Measurements from ENCODE around the gene SLC8A1.

Gene SLC8A1

DNA sequence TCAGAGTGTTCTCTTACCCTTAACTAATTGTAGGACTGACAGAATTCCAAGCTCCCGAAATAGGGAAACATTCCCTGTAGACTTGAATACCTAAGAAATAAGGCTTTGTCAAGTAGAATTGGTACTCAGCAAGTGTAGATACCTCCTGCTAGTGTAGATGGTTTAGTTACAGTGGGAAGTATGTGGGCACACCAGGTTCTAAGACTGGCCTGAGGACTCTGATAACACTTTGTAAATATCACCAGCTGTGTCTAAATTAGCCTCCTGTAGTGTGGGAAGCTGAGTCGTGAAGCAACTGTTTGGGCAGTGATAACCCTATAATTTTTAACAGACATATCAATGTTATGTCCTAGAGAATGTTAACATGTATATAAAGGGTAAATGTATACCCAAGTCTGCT is 304.5 kb downstream of the SLC8A1 start:
- TF ChIP-seq EZH2 (IDR thresholded peaks at IDR 0.05) (no peak), FOXP2 (optimal IDR thresholded peaks at IDR 0.05; ENCODE audit: control extremely low read depth, extremely low read length, insufficient read depth) (no peak), POLR2AphosphoS5 (IDR thresholded peaks at IDR 0.05; ENCODE audit: borderline replicate concordance, low read depth, low read length) (no peak)
- no peaks in the 10 kb centered on the region for H3K9me3 ChIP-seq (ENCODE audit: low read depth, low read length)
- no peak overlapping the region for H3K4me3 ChIP-seq
- no peak overlapping the region for H3K9ac ChIP-seq (ENCODE audit: insufficient read length)
- H3K36me3 ChIP-seq (ENCODE audit: insufficient read depth, low read length) = no peaks in the 10 kb centered on the region
- DNase-seq (ENCODE audit: low read depth, low spot score) = no peak
- no peak overlapping the region for H3K27ac ChIP-seq

GRCh38 chr2:40144022-40144421 is 307.9 kb downstream of the SLC8A1 start:
- Histone ChIP-seq H3K9ac (ENCODE audit: insufficient read length) (no peak overlapping the region), H3K9me3 (ENCODE audit: low read depth, low read length) (no peaks in the 10 kb centered on the region), H3K36me3 (ENCODE audit: insufficient read depth, low read length) (no peaks in the 10 kb centered on the region), H3K27ac (no peak overlapping the region), H3K4me3 (no peak overlapping the region)
- TF ChIP-seq EZH2 (IDR thresholded peaks at IDR 0.05) (no peak), POLR2AphosphoS5 (IDR thresholded peaks at IDR 0.05; ENCODE audit: borderline replicate concordance, low read depth, low read length) (no peak), FOXP2 (optimal IDR thresholded peaks at IDR 0.05; ENCODE audit: control extremely low read depth, extremely low read length, insufficient read depth) (no peak)
- DNase-seq (ENCODE audit: low read depth, low spot score) = no peak

DNA sequence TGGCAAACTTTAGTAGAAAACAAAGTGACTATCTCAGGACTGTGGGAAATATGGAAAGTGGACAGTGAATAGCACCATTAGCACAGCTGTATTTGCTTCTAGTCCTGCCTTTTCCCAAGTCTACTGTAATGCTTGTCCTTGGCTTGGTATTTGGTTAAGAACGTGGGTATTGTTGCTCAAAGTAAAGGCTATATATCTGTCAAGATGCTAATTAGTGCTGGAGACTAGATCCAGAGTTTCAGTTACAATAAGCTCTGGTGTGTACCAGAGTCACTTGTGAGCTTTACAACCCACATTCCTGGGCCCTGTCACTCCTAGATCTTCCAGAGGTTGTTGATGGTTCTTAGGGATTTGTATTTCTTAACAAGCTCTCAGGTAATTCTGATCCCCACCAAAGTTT is 313.6 kb downstream of the SLC8A1 start:
- H3K4me3 ChIP-seq = no peak overlapping the region
- H3K27ac ChIP-seq = no peak overlapping the region
- H3K9me3 ChIP-seq (ENCODE audit: low read depth, low read length) = no peaks in the 10 kb centered on the region
- DNase-seq (ENCODE audit: low read depth, low spot score) = no peak
- H3K9ac ChIP-seq (ENCODE audit: insufficient read length) = no peak overlapping the region
- TF ChIP-seq EZH2 (IDR thresholded peaks at IDR 0.05) (no peak), POLR2AphosphoS5 (IDR thresholded peaks at IDR 0.05; ENCODE audit: borderline replicate concordance, low read depth, low read length) (no peak), FOXP2 (optimal IDR thresholded peaks at IDR 0.05; ENCODE audit: control extremely low read depth, extremely low read length, insufficient read depth) (no peak)
- no peaks in the 10 kb centered on the region for H3K36me3 ChIP-seq (ENCODE audit: insufficient read depth, low read length)

- DNase-seq (ENCODE audit: low read depth, low spot score) = no peak
- H3K27ac ChIP-seq = no peak overlapping the region
- no peaks in the 10 kb centered on the region for H3K36me3 ChIP-seq (ENCODE audit: insufficient read depth, low read length)
- no peaks in the 10 kb centered on the region for H3K9me3 ChIP-seq (ENCODE audit: low read depth, low read length)
- no peak overlapping the region for H3K9ac ChIP-seq (ENCODE audit: insufficient read length)
- no peak overlapping the region for H3K4me3 ChIP-seq
- TF ChIP-seq FOXP2 (optimal IDR thresholded peaks at IDR 0.05; ENCODE audit: control extremely low read depth, extremely low read length, insufficient read depth) (no peak), POLR2AphosphoS5 (IDR thresholded peaks at IDR 0.05; ENCODE audit: borderline replicate concordance, low read depth, low read length) (no peak), EZH2 (IDR thresholded peaks at IDR 0.05) (no peak)
These were observed 320.7 kb downstream of the SLC8A1 start for GRCh38 chr2:40131081-40131704.

DNA sequence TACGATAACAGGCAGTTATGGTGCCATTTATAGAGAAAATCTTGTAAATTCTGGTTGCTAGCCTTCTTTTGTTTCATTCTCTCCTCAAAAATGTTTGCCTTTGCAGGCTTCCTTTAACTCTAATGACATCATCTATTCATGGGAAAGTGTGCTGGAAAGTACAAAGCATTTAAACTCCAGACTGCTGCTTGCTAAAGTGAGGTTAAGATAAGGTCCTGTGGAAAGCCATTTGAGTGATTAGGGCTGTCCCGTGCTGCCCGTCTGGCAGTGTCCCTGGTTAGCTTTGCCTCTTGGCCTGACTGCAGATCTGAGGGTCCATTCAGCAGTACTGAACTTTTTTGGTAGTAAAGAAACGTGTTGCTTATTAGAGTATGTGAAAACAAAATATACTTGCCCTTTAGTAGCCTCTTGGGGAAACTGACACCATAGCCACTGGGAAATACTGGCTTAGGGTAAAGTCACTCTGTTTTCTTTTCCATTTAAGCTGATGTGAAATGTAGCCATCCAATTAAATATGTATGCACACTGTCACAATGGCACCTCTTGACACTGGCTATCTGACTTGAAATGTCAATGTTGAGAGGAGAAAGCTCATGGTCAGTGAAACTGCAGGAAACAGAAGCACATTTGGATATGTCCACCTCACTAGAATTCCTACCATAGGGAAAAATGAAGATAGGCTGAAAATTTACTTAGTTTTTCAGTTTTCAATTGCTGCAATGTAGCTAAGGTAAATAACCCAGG is 321.5 kb downstream of the SLC8A1 start:
- Histone ChIP-seq H3K9ac (ENCODE audit: insufficient read length) (no peak overlapping the region), H3K27ac (no peak overlapping the region)
- no peak for DNase-seq (ENCODE audit: low read depth, low spot score)

GRCh38 chr2:40129725-40130124 is 322.2 kb downstream of the SLC8A1 start:
- DNase-seq (ENCODE audit: low read depth, low spot score) = no peak
- no peak overlapping the region for H3K4me3 ChIP-seq
- no peaks in the 10 kb centered on the region for H3K9me3 ChIP-seq (ENCODE audit: low read depth, low read length)
- no peak overlapping the region for H3K27ac ChIP-seq
- no peak overlapping the region for H3K9ac ChIP-seq (ENCODE audit: insufficient read length)
- no peak for TF ChIP-seq POLR2AphosphoS5 (IDR thresholded peaks at IDR 0.05; ENCODE audit: borderline replicate concordance, low read depth, low read length)
- no peak for TF ChIP-seq EZH2 (IDR thresholded peaks at IDR 0.05)
- TF ChIP-seq FOXP2 (optimal IDR thresholded peaks at IDR 0.05; ENCODE audit: control extremely low read depth, extremely low read length, insufficient read depth) = no peak
- H3K36me3 ChIP-seq (ENCODE audit: insufficient read depth, low read length) = no peaks in the 10 kb centered on the region

More for the DNA sequence above, 321.5 kb downstream of the SLC8A1 start:
- Histone ChIP-seq H3K36me3 (ENCODE audit: insufficient read depth, low read length) (no peaks in the 10 kb centered on the region), H3K9me3 (ENCODE audit: low read depth, low read length) (no peaks in the 10 kb centered on the region), H3K4me3 (no peak overlapping the region)
- TF ChIP-seq EZH2 (IDR thresholded peaks at IDR 0.05) (no peak), POLR2AphosphoS5 (IDR thresholded peaks at IDR 0.05; ENCODE audit: borderline replicate concordance, low read depth, low read length) (no peak), FOXP2 (optimal IDR thresholded peaks at IDR 0.05; ENCODE audit: control extremely low read depth, extremely low read length, insufficient read depth) (no peak)

DNA sequence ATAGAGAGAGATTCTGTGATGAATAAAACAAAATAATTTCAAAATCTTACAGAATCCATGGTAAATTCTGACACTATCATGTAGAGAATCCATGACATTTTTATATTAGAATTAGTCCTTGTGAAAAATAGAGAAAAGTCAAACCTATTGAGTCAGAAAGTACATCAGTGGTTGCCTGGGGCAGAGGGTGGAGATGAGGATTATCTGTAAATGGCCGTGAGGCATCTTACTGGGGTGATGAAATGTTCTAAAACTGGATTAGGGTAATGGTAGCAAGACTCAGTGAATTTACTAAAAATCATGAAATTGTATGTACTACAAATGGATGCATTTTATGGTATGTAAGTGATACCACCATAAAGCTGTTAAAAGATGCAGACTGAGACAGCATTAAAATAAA is 323.1 kb downstream of the SLC8A1 start:
- DNase-seq (ENCODE audit: low read depth, low spot score) = no peak
- Histone ChIP-seq H3K9ac (ENCODE audit: insufficient read length) (no peak overlapping the region), H3K36me3 (ENCODE audit: insufficient read depth, low read length) (no peaks in the 10 kb centered on the region), H3K9me3 (ENCODE audit: low read depth, low read length) (no peaks in the 10 kb centered on the region), H3K4me3 (no peak overlapping the region), H3K27ac (no peak overlapping the region)
- TF ChIP-seq POLR2AphosphoS5 (IDR thresholded peaks at IDR 0.05; ENCODE audit: borderline replicate concordance, low read depth, low read length) = no peak
- TF ChIP-seq FOXP2 (optimal IDR thresholded peaks at IDR 0.05; ENCODE audit: control extremely low read depth, extremely low read length, insufficient read depth) = no peak
- no peak for TF ChIP-seq EZH2 (IDR thresholded peaks at IDR 0.05)

DNA sequence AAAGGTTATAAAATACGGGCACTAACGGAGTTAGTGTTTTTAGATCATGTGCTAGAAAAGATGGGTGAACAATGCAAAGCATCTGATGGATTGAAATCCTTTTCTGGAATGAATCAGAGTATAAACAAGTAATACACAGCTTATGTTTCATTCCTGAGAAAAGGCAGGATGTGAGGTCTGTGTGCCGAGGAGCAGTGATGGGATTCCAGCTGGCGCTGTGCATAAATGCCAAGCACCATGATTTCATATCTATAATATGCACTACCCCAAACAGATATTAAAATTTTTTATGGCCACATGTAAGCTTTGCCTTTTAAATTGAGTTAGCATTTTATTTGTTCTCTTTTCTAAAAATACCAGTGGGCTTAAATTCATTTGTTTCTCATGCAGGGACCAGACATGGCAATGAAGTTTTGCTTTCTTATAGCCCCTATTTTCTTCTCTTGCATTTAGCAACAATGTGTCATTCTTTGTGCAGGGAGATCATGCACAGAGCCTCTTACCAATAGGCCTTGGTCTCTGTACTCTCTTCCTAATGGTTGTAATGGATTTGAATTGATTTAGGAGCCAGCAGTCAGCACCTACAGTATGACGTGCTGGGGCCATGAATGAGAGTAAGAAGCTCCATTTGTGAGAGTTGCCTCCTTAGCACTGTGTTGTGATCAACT is 323.9 kb downstream of the SLC8A1 start:
- Histone ChIP-seq H3K9ac (ENCODE audit: insufficient read length) (no peak overlapping the region), H3K36me3 (ENCODE audit: insufficient read depth, low read length) (no peaks in the 10 kb centered on the region), H3K9me3 (ENCODE audit: low read depth, low read length) (no peaks in the 10 kb centered on the region), H3K27ac (no peak overlapping the region), H3K4me3 (no peak overlapping the region)
- TF ChIP-seq EZH2 (IDR thresholded peaks at IDR 0.05) = no peak
- TF ChIP-seq FOXP2 (optimal IDR thresholded peaks at IDR 0.05; ENCODE audit: control extremely low read depth, extremely low read length, insufficient read depth) = no peak
- TF ChIP-seq POLR2AphosphoS5 (IDR thresholded peaks at IDR 0.05; ENCODE audit: borderline replicate concordance, low read depth, low read length) = no peak
- DNase-seq (ENCODE audit: low read depth, low spot score) = no peak
